Testis (tissue), 3 donors: ENCODE results near the gene PHIP. TPM values are rescaled to one million over a fixed set of nuclear protein-coding genes. Genes with fewer than 3 reads are reported as not detected.
"Not testable (repeated sequence)": the region's sequence is repeated elsewhere in the genome, so short reads cannot be mapped to it uniquely, and the experiment has no call there.

ENCODE experiments used
- DNase-seq: peaks from one replicate; pipeline ENCODE4 v3.0.0-alpha.2; 2019
- H3K27ac ChIP-seq, 2 donors: fragments of 200-600 bp; sonication (generic); one replicate each; pipeline ENCODE4 v1.5.1; 2019
- H3K27me3 ChIP-seq: fragments of 200-600 bp; sonication (generic); one replicate; pipeline ENCODE4 v1.5.1; 2019
- H3K36me3 ChIP-seq: fragments of 200-600 bp; sonication (generic); one replicate; pipeline ENCODE4 v1.5.1; 2017; ENCODE audit warnings: low read depth; ENCODE audit errors: missing control alignments
- H3K4me1 ChIP-seq: fragments of 200-600 bp; sonication (generic); one replicate; pipeline ENCODE4 v1.5.1; 2019
- H3K4me3 ChIP-seq, 2 donors: fragments of 200-600 bp; sonication (generic); one replicate each; pipeline ENCODE4 v1.5.1; 2017 to 2019
- H3K9me3 ChIP-seq: fragments of 200-600 bp; sonication (generic); one replicate; pipeline ENCODE4 v1.5.1; 2017
- POLR2A ChIP-seq: fragments of 450-650 bp; IDR thresholded peaks from one replicate; pipeline ENCODE4 v1.6.1; 2017; ENCODE audit warnings: antibody characterized with exemption, mild to moderate bottlenecking, moderate library complexity
- WGBS, 2 donors: methylation state at CpG; one replicate each; pipeline ENCODE4 v1.1.5; 2018; 5-methylcytosine and 5-hydroxymethylcytosine counted together
- intact Hi-C: fragments of 100-400 bp; cut with DNase I; formaldehyde crosslinking; loops from one replicate; pipeline ENCODE4 v1.15.1; 2023; ENCODE audit warnings: low total_unique reads
- polyA plus RNA-seq: library from polyadenylated mRNA; stranded (reverse); fragments of 350-450 nt; fragmentation: Illumina TruSeq; extraction: RNeasy Lipid Tissue Mini Kit (QIAGEN cat#74804); gene quantifications from one replicate; pipeline ENCODE4 v1.2.3, GENCODE V29; 2014; ENCODE audit warnings: low read depth, low replicate concordance; ENCODE audit not compliant: insufficient read depth
- total RNA-seq, 2 donors: library from RNA; depleted of rRNA; stranded (reverse); fragments of >200 nt; gene quantifications; one replicate each; pipeline ENCODE4 v1.2.3, GENCODE V29; 2016
- TF ChIP-seq, protein P1 (sequence below), 3 experiments: fragments of 450-650 bp in 2 of 3; fragments of 200-600 bp in 1 of 3; sonication (generic) in 1 of 3; IDR thresholded peaks; one replicate each; pipeline ENCODE4 v1.5.1; 2016 to 2019; ENCODE audit warnings: antibody characterized with exemption in 3 of 3, mild to moderate bottlenecking in 2 of 3, moderate library complexity in 1 of 3

Gene PHIP
- total and polyA plus RNA-seq, 3 donors from 2014 or later = 9.0 to 43.9 (median 43.5) TPM

DNA sequence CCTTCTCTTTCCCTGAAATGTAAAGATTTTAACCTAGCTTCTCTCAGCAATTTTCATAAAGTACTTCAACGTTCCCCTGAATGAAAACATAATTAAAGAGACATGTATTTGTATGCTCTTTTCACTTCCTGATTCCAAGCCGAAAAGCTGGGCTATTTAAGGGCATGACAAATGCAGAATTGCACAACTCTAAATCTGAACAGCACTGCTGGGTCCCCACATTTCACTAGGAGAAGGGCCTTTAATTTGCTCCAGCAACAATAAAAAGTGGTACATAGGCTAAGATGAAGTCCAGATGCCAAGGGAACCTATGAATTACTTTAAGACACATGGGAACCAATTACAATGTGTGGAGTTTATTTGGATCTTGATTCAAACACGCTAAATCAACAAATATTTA lies 168.7 kb downstream of the PHIP start:
- DNase-seq = no peak
- Histone ChIP-seq H3K9me3 (no peaks in the 10 kb centered on the region), H3K4me3 (no peak overlapping the region), H3K27me3 (no peaks in the 10 kb centered on the region), H3K27ac (no peak overlapping the region), H3K36me3 (no peaks in the 10 kb centered on the region), H3K4me1 (peaks cover 12% of the 10 kb centered on the region)
- TF ChIP-seq, protein P1, sequence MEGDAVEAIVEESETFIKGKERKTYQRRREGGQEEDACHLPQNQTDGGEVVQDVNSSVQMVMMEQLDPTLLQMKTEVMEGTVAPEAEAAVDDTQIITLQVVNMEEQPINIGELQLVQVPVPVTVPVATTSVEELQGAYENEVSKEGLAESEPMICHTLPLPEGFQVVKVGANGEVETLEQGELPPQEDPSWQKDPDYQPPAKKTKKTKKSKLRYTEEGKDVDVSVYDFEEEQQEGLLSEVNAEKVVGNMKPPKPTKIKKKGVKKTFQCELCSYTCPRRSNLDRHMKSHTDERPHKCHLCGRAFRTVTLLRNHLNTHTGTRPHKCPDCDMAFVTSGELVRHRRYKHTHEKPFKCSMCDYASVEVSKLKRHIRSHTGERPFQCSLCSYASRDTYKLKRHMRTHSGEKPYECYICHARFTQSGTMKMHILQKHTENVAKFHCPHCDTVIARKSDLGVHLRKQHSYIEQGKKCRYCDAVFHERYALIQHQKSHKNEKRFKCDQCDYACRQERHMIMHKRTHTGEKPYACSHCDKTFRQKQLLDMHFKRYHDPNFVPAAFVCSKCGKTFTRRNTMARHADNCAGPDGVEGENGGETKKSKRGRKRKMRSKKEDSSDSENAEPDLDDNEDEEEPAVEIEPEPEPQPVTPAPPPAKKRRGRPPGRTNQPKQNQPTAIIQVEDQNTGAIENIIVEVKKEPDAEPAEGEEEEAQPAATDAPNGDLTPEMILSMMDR (IDR thresholded peaks at IDR 0.05) = no peak
- no peak for TF ChIP-seq POLR2A
- WGBS, 2 donors = 60 to 63% methylated on average over 3 of the region's 3 CpGs
- intact Hi-C loops = no loop called here

DNA sequence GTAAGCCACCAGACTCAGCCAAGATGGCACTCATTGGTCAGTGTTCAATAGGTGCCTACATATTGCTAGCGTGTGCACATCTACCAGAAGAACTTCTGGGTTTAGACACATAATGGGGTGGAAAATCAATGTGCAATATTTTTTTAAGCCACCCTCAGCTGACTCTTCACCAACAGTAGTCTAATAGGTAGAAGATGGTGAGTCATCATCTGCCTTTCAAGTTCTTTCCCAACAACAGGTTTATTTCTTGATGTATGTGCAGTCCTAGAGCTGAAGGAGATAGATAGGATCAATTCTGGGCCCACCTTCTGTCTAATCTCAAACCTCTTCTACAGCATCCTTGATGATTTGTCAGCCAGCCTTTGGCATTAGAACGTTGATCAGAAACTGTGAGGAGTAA lies 169.4 kb downstream of the PHIP start:
- intact Hi-C loops = no loop called here
- TF ChIP-seq, protein P1 (IDR thresholded peaks at IDR 0.05) = no peak
- TF ChIP-seq POLR2A = no peak
- WGBS, 2 donors = 80 to 82% methylated on average over 2 of the region's 2 CpGs
- peaks cover 12% of the 10 kb centered on the region for H3K4me1 ChIP-seq
- H3K36me3 ChIP-seq = no peaks in the 10 kb centered on the region
- no peak overlapping the region for H3K4me3 ChIP-seq
- no peak for DNase-seq
- H3K27ac ChIP-seq = no peak overlapping the region
- H3K27me3 ChIP-seq = no peaks in the 10 kb centered on the region
- H3K9me3 ChIP-seq = no peaks in the 10 kb centered on the region

DNA sequence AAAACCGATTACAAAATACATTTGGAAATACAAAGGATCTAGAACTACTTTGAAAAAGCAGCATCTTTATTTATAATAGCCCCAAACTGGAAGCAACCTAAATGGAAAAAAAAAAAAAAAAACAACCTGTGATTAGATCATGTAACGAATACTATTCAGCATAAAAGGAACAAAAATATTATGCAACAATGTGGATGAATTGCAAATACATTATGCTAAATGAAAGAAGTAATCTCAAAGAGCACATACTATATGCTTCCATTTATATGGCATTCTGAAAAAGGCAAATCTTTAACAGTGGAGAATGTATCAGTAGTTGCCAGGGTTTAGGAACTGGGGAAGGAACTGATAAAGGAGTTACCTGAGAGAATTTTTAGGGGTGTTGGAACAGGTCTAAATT lies 181.8 kb downstream of the PHIP start:
- no peak for DNase-seq
- no peaks in the 10 kb centered on the region for H3K36me3 ChIP-seq
- no peak overlapping the region for H3K4me3 ChIP-seq
- H3K9me3 ChIP-seq = no peaks in the 10 kb centered on the region
- intact Hi-C loops = no loop called here
- no peak overlapping the region for H3K27ac ChIP-seq
- H3K27me3 ChIP-seq = no peaks in the 10 kb centered on the region
- TF ChIP-seq POLR2A = no peak
- TF ChIP-seq, protein P1 (IDR thresholded peaks at IDR 0.05) = no peak
- H3K4me1 ChIP-seq = no peaks in the 10 kb centered on the region
- 84 to 85% methylated on average over 2 of the region's 2 CpGs for WGBS, 2 donors

DNA sequence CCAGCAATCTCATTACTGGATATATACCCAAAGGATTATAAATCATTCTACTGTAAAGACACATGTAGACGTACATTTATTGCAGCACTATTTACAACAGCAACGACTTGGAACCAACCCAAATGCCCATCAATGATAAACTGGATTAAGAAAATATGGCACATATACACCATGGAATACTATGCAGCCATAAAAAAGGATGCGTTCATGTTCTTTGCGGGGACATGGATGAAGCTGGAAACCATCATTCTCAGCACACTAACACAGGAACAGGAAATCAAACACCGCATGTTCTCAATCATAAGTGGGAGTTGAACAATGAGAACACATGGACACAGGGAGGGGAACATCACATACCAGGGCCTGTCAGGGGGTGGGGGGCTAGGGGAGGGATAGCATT lies 188.2 kb downstream of the PHIP start:
- H3K27ac ChIP-seq, H3K27me3 ChIP-seq, DNase-seq, H3K36me3 ChIP-seq, H3K4me3 ChIP-seq, H3K4me1 ChIP-seq, intact Hi-C loops, H3K9me3 ChIP-seq: not testable (repeated sequence)
- WGBS, 2 donors = 92 to 94% methylated on average over 5 of the region's 5 CpGs

Other genes starting within 250 kb of the PHIP start
- gene IRAK1BP1, start 210.7 kb downstream of the PHIP start, total RNA-seq = 10 to 100 TPM; 16.0 to 16.1 TPM
- 10.8 TPM for gene IRAK1BP1, start 210.7 kb downstream of the PHIP start, polyA plus RNA-seq
- 100 to 1,000 TPM; 134 to 157 TPM for gene HMGN3, start 156.4 kb upstream of the PHIP start, total RNA-seq
- gene HMGN3, start 156.4 kb upstream of the PHIP start, polyA plus RNA-seq = 132 TPM